ENCODE measurements around the gene GJD2.

DNA sequence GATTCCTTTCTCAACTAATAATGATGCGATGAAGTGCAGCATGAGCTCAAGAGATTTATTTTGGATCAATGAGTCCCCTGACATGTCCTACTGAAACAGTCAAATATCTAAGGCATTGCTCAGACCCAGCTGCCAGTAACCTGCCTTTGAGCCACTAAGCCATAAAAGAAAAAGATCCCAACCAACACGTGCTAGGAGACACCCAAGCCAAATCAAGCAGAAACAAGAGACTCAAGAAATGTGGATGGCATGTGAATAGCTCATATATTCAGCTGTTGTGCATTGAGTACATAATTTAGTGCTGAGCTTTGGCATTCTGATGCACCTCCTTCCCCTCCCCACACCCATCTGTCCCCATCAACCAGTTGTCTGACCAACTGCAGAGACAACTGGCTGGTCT lies 29.2 kb downstream of the GJD2 start:
- TF ChIP-seq, protein P1, sequence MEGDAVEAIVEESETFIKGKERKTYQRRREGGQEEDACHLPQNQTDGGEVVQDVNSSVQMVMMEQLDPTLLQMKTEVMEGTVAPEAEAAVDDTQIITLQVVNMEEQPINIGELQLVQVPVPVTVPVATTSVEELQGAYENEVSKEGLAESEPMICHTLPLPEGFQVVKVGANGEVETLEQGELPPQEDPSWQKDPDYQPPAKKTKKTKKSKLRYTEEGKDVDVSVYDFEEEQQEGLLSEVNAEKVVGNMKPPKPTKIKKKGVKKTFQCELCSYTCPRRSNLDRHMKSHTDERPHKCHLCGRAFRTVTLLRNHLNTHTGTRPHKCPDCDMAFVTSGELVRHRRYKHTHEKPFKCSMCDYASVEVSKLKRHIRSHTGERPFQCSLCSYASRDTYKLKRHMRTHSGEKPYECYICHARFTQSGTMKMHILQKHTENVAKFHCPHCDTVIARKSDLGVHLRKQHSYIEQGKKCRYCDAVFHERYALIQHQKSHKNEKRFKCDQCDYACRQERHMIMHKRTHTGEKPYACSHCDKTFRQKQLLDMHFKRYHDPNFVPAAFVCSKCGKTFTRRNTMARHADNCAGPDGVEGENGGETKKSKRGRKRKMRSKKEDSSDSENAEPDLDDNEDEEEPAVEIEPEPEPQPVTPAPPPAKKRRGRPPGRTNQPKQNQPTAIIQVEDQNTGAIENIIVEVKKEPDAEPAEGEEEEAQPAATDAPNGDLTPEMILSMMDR (IDR thresholded peaks at IDR 0.05) = no peak
- no peak for TF ChIP-seq POLR2A (IDR thresholded peaks at IDR 0.05)
